ENCODE measurements around the gene RNASEH1. TPM values are rescaled to one million over a fixed set of nuclear protein-coding genes. Genes with fewer than 3 reads are reported as not detected.

Gene RNASEH1
- total and polyA plus RNA-seq, 2 of the 13 experiments (the other 11 are each of a cell fraction or from before 2014, with no cell fraction given): 14.5 to 57.4 TPM

- TF ChIP-seq THYN1 (CRISPR knock-in tag; IDR thresholded peaks at IDR 0.05; ENCODE audit: borderline replicate concordance, low read depth) (no peak), SAFB2 (CRISPR knock-in tag; IDR thresholded peaks at IDR 0.05; ENCODE audit: borderline replicate concordance, low read depth) (no peak), SP2 (CRISPR knock-in tag; IDR thresholded peaks at IDR 0.05) (no peak), ZNF460 (CRISPR knock-in tag; IDR thresholded peaks at IDR 0.05; ENCODE audit: borderline replicate concordance) (no peak), DPF2 (CRISPR knock-in tag; IDR thresholded peaks at IDR 0.05; ENCODE audit: borderline replicate concordance, low read depth) (no peak), JUNB (CRISPR knock-in tag; IDR thresholded peaks at IDR 0.05; ENCODE audit: borderline replicate concordance) (no peak), ZSCAN21 (CRISPR knock-in tag; IDR thresholded peaks at IDR 0.05; ENCODE audit: borderline replicate concordance) (no peak), CBX2 (IDR thresholded peaks at IDR 0.05; ENCODE audit: low read depth, low read length) (no peak), CBX2 (CRISPR knock-in tag; IDR thresholded peaks at IDR 0.05; ENCODE audit: low read depth) (no peak), RXRA (CRISPR knock-in tag; IDR thresholded peaks at IDR 0.05) (peak; percentile 8), FOXJ3 (CRISPR knock-in tag; IDR thresholded peaks at IDR 0.05; ENCODE audit: borderline replicate concordance) (no peak), DNMT1 (CRISPR knock-in tag; IDR thresholded peaks at IDR 0.05) (no peak), ZBTB25 (CRISPR knock-in tag; IDR thresholded peaks at IDR 0.05) (no peak; the same call in 1 of the 2 replicates), KLF15 (CRISPR knock-in tag; IDR thresholded peaks at IDR 0.05; ENCODE audit: borderline replicate concordance) (no peak), PPARG (CRISPR knock-in tag; conservative IDR thresholded peaks at IDR 0.05) (peak; percentile 20; the same call in 1 of the 2 replicates), ZNF792 (CRISPR knock-in tag; IDR thresholded peaks at IDR 0.05) (no peak), BHLHE40 (IDR thresholded peaks at IDR 0.05; ENCODE audit: low read length) (peak; percentile 87), GPN1 (CRISPR knock-in tag; IDR thresholded peaks at IDR 0.05; ENCODE audit: borderline replicate concordance) (no peak), IKZF1 (IDR thresholded peaks at IDR 0.05) (no peak), TRAFD1 (CRISPR knock-in tag; IDR thresholded peaks at IDR 0.05; ENCODE audit: borderline replicate concordance) (no peak), MAF1 (CRISPR knock-in tag; IDR thresholded peaks at IDR 0.05; ENCODE audit: borderline replicate concordance) (no peak), CBX5 (CRISPR knock-in tag; IDR thresholded peaks at IDR 0.05; ENCODE audit: borderline replicate concordance) (no peak), KLF12 (CRISPR knock-in tag; IDR thresholded peaks at IDR 0.05; ENCODE audit: borderline replicate concordance) (no peak), KAT7 (CRISPR knock-in tag; IDR thresholded peaks at IDR 0.05; ENCODE audit: borderline replicate concordance) (no peak; the same call in 1 of the 2 replicates)
- TF ChIP-seq, protein P1, sequence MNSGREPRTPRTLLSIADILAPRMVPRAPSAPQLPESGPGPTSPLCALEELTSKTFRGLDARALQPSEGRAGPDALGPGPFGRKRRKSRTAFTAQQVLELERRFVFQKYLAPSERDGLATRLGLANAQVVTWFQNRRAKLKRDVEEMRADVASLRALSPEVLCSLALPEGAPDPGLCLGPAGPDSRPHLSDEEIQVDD (CRISPR knock-in tag; IDR thresholded peaks at IDR 0.05; ENCODE audit: borderline replicate concordance): no peak
- TF ChIP-seq, protein P2, sequence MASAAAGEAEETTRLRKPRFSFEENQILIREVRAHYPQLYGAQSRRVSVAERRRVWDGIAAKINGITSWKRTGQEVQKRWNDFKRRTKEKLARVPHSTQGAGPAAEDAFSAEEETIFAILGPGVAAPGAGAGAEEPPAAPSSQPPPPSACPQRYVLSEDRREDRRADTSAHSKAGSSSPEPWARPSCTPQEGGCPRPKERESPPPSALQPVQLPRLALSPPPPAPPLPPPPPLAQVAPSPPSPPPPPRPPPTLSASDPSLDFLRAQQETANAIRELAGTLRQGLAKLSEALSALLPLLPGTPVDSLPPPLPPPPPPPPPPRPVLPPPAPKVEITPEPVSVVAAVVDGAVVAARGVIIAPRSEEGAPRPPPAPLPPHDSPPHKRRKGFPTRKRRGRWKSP (CRISPR knock-in tag; IDR thresholded peaks at IDR 0.05): 0 out of 2 replicates have a peak, but pooled peaks have one; percentile 19
Observed at GRCh38 chr2:3604991-3605961, 47.1 kb upstream of the RNASEH1 start (continued).

All from HepG2 (cell line).